HG03196 (cell line): Measurements from ENCODE around the gene JMJD1C.
"Not testable (repeated sequence)": the region's sequence is repeated elsewhere in the genome, so short reads cannot be mapped to it uniquely, and the experiment has no call there.

Experiments used
- ATAC-seq: cut with Tn5 transposase; IDR thresholded peaks from one replicate; pipeline ENCODE4 v1.9.1; 2021; ENCODE audit not compliant: unreplicated experiment

The JMJD1C gene

GRCh38 chr10:63365976-63366765 lies 99.6 kb downstream of the JMJD1C start:
- ATAC-seq, result no peak

DNA sequence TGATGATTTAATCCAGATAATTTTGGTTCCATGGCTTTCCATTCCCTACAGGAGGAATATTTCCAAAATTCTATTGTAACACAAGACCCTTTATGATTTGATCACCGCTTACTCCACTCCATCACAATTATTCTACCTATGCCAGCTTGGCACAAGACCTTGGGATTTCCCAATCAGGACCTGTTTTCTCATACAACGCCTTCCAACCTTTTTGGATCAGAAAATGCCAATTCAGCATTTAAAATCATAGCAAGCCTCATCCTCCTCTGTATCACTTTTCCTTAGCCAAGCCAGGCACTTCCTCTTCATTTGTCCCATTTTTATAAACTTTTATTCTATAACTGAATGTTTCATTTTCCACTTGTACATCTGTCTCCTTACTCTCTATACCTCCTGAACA lies 100.9 kb downstream of the JMJD1C start:
- no peak for ATAC-seq

DNA sequence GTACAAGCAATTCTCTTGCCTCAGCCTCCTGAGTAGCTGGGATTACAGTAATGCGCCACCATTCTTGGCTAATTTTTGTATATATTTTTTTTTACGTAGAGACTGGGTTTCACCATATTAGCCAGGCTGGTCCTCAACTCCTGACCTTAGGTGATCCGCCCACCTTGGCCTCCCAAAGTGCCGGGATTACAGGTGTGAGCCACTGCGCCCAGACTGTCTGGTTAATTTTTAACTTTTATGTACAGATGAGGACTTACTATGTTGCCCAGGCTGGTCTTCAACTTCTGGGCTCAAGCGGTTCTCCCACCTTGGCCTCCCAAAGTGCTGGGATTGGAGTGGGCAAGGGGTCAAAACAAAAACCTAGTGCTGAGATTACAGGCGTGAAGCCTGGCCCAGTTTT lies 101.8 kb downstream of the JMJD1C start:
- no peak for ATAC-seq

GRCh38 chr10:63355682-63356081 lies 110.1 kb downstream of the JMJD1C start:
- ATAC-seq, result no peak

- ATAC-seq, result no peak
Observed at GRCh38 chr10:63352976-63353375, 112.8 kb downstream of the JMJD1C start.

DNA sequence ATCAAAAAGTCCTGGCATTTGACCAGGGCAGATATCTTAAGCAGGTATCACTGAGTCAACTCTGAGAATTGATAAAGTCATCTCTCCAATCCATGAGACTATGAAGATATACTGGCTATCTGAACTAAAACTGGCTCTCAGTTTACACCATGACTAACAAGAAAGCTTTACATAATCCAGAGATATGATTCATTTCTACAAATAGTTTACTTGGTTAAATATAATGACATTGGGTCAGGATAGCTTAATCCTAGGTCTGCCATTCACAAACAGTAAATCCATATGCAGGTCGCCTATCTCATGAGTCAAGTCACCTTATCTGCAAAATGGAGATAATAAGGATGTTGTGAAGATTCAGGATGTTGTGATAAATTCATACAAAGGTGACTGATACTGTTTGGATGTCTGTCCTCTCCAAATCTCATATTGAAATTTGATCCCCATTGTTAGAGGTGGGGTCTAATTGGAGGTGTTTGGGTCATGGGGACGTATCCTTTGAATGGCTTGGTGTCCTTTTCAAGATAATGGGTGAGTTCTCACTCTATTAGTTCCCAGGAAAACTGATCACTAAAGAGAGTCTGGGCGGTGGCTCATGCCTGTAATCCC lies 117.4 kb downstream of the JMJD1C start:
- no peak for ATAC-seq

DNA sequence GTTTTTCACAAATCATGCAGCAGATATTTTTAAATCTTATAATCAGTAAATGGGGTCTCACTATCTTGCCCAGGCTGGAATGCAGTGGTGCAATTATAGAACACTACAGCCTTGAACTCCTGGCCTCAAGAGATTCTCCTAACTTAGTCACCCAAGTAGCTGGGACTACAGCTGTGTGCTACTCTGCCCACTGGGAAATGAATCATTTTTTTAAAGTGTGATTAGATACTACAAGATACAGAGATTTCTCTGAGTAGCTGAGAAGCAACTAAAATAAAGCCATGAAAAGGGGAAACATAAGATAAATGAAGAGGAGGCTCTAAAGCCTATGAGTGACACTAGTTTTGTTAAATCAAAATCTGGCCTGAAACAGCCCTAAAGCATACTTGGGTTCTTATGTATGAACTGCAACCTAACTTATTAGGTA lies 119.7 kb downstream of the JMJD1C start:
- ATAC-seq, result no peak

GRCh38 chr10:63344269-63344668 lies 121.5 kb downstream of the JMJD1C start:
- no peak for ATAC-seq

DNA sequence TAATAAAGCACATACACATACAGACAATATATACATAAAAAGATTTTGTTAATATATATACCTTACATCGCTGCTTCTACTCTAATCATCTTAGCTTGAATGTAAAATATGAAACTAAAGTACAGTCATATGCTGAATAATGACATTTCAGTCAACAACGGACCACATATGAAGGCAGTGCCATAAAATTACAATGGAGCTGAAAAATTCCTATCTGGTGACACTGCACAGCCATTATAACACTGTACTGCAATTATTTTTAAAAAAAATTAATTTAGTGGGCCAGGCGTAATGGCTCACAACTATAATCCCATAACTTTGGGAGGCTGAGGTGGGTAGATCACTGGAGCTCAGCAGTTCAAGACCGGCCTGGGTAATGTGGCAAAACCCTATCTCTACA lies 122.3 kb downstream of the JMJD1C start:
- no peak for ATAC-seq

- ATAC-seq, result not testable (repeated sequence)
Observed at GRCh38 chr10:63339640-63340039, 126.1 kb downstream of the JMJD1C start.

DNA sequence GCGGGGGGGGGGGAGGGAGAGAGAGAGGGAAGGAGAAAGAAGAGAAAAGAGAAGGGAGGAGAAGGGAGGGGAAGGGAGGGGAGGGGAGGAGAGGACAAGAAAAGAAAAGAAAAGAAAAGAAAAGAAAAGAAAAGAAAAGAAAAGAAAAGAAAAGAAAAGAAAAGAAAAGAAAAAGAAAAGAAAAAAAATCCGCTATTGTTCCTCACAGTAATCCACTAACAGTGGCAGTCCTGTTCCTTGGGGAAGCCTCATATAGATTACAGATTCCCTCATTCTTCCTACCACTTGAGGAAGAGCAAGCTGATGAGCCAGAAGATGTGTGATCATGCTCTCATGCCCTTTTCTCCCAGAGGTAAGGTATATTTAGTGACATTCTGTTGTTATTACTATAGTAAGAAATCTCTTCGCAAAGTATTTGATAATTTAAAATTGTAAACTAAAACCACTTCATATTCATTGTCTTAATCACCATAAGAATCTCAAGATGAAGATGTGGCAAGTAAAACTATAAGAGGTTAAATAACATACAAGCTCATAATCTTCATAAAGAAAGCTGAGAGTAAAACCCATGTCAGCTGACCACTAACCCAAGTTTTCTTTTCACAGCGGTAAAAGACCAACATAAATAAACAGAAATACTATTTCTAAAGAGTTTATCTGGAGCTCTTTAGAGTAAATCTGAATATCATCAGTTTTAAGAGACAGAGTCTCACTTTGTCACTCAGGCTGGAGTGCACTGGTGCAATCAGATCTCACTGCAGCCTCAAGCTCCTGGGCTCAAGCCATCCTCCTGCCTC lies 128.1 kb downstream of the JMJD1C start:
- ATAC-seq, result no peak

GRCh38 chr10:63331586-63331985 lies 134.2 kb downstream of the JMJD1C start:
- no peak for ATAC-seq

DNA sequence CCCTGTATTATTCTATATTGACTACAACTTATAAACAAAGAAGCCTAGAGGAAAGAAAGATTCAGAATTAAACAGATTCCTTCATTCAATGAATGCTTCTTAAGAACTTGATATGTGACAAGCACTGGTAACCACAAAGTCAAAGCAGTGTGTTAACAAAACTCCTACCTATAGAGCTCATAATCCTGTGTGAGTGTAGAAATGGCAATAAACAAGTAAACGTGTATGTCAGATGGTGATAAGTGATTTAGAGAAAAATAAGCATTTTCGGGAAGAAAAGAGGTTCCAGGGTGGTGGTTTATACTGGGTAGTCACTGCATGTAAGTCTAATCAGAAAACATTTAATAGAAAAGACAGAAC lies 141.3 kb downstream of the JMJD1C start:
- ATAC-seq, result no peak

- no peak for ATAC-seq
Observed at GRCh38 chr10:63323701-63324494, 141.9 kb downstream of the JMJD1C start.

DNA sequence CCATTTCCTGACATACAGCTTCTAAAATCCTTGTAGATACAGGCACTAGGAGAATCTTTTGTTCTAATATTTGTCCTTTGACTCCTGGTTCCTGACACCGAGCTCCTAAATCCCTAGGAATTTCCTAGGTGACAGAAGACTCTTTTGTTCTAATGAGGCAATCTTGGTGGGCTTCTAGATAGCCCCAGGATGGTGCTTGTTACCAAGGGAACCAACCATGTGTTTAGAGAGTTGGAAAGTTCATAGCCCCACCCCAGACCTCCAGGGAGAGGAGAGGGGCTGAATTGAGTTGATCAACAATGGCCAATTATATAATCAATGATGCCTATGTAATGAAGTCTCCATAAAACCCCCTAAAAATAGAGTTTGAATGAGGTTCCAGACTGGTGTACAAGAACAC lies 145.1 kb downstream of the JMJD1C start:
- no peak for ATAC-seq

DNA sequence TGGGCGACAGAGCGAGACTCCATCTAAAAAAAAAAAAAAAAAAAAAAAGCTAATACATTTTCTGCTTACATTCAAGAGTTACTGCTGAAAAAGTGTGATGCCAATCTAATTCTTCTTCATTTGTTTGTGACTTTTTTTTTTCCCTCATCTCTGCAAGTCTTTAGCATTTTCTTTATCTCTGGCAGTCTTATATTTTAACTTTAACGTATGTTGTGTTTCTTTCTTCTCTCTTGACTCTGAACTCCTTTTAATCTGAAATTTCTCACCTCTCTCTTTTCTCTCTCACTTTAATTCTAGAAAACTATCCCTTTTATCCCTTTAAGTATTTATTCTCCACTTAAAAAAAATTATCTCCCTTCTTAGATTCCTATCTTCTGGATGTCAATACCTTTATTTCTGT lies 146.5 kb downstream of the JMJD1C start:
- no peak for ATAC-seq

- no peak for ATAC-seq
Observed at GRCh38 chr10:63318491-63318890, 147.3 kb downstream of the JMJD1C start.

DNA sequence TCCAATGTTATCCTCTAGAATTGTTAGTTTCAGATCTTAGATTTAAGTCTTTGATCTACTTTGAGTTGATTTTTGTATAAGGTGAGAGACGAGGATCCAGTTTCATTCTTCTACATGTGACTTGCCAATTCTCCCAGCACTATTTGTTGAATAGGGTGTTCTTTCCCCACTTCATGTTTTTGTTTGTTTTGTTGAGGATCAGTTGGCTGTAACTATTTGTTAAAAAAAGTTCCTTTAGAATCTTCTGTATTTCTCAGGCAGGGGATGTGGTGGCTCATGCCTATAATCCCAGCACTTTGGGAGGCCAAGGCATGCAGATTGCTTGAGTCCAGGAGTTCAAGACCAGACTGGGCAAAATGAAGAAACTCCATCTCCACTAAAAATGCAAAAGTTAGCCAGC lies 151.8 kb downstream of the JMJD1C start:
- ATAC-seq, result no peak

GRCh38 chr10:63313066-63313717 lies 152.6 kb downstream of the JMJD1C start:
- no peak for ATAC-seq

DNA sequence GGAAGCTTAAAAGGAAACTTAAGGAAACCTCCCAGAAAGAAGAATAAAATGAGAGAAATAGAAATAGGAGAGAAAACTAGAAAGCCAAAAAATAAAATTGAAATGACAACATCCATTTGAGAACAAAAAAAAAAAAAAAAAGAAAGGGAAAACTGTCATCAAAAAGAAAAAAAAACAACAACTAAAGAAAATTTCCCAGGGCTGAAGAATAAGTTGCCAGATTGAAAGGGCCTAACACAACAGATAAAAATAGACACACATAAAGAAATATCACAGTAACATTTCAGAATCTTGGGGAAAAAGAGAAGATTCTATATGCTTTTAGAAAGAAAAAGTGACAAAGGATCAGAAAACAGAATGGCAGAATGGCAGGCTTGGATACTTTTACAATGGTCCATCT lies 157.1 kb downstream of the JMJD1C start:
- ATAC-seq, result no peak

GRCh38 chr10:63304146-63304545 lies 161.6 kb downstream of the JMJD1C start:
- no peak for ATAC-seq
